NOMO-1 treated with dmso at 0.1 percent for 144 hours (cell line): ENCODE data around the gene LIG4.

Experiments
- DNase-seq: peaks from one replicate; lab custom pipeline; 2025; ENCODE audit not compliant: unreplicated experiment; lab: John Stamatoyannopoulos, UW

LIG4 gene

GRCh38 chr13:108194435-108194936, 20.9 kb downstream of the LIG4 start:
- DNase-seq, result no peak

GRCh38 chr13:108193806-108194205, 21.5 kb downstream of the LIG4 start:
- no peak for DNase-seq

DNA sequence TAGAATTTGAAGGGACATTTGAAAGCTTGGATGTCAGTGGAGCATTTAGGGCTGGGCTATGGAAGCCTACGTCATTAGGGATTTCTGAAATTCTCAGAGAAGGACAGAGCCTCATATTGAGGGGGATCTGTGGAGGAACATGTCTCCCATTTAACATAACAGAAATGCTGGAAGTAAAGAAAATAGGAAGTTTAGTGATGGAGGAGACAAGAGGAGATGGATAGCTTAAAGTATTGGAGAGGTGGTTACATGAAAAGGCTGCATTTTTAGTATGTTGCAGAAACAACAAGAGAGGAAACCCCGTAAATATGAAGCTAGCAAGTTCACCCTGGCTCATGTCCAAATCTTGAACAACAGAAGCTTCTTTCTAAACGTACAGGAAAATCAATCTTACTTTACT, 24.4 kb downstream of the LIG4 start:
- no peak for DNase-seq

- no peak for DNase-seq
Observed at GRCh38 chr13:108188260-108188659, 27.1 kb downstream of the LIG4 start.

DNA sequence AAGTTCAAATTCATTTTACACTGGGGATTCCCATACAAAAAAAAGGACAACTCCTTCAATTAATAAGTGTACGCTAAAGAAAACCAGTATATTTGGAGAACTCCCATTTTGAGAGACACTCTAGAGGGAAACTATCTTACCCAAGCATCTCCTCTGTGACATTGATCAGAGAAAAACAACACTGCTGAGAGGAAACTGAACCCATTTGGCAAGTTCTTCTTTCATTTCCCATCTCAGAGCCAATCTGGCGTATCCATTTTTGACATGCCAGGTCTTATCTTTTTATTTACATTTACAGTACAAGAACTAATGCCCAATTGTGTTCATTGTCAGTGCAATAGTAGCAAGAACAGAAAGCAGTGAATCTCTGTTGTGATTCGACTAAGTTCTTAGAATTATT, 30.1 kb downstream of the LIG4 start:
- DNase-seq, result no peak

GRCh38 chr13:108182652-108183051, 32.7 kb downstream of the LIG4 start:
- no peak for DNase-seq

GRCh38 chr13:108178078-108178477, 37.3 kb downstream of the LIG4 start:
- DNase-seq, result no peak

DNA sequence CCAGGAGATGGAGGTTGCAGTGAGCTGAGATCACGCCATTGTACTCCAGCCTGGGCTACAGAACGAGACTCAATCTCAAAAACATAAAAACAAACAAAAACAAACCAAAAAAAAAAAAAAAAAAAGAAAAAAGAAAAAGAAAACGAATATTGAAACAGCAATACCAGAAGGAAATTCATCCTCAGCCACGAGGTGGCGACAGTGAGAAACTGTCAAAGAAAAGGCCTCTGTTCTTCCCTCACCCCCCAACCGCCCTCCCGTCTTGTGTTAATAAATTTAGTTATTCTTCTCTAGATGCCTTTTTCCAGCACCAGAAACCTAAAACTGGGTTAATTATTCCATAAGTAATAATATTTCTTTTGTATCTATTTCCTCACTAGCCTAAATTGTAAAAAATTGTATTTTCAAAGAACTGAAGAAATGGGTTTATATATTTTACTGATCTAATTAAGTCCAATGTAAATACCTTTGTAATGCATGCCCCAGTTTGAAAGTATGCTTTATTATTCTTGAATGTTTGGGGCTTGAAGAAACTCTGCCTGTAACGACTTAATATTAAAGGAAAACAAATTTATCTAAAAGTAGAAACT, 38.6 kb downstream of the LIG4 start:
- no peak for DNase-seq

DNA sequence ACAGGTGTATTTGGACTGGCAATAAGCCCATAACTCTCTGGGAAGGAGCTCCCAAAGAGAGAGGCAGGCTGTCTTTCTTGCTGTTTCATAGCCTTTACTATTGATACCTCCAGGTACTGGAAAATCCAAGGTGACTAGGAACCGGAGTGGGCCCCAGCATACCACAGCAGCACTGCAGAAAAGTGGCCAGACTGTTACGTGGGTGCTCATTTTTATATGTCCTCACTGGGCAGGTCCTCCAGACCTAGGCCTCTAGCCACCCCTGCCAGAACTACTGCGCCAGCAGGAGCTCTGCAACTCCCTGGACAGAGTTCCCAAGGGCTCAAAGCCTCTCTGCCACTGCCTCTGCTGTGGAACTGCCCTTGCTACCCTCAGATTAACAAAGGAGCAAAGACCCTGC, 46.4 kb downstream of the LIG4 start:
- DNase-seq, result no peak

GRCh38 chr13:108166078-108166477, 49.3 kb downstream of the LIG4 start:
- DNase-seq, result no peak

GRCh38 chr13:108158746-108159145, 56.6 kb downstream of the LIG4 start:
- DNase-seq, result no peak
